Stomach (tissue), 9 donors: Measurements from ENCODE around the gene PTPRG. TPM values are rescaled to one million over a fixed set of nuclear protein-coding genes. Genes with fewer than 3 reads are reported as not detected.

Source experiments
- DNase-seq, 2 donors: peaks; one replicate each; pipeline versions ENCODE4 v3.0.0 to v3.0.0-alpha.2; 2013 to 2019
- H3K27ac ChIP-seq, 5 donors: fragments of 200-600 bp in 4 of 5; sonication (generic) in 4 of 5; one replicate each; pipeline ENCODE4 v1.5.1; 2013 to 2019; ENCODE audit warnings: mild to moderate bottlenecking in 1 of 5, moderate library complexity in 1 of 5
- H3K27me3 ChIP-seq, 3 donors: fragments of 200-600 bp; sonication (generic); one replicate each; pipeline ENCODE4 v1.5.1; 2017 to 2019; ENCODE audit warnings: mixed run types in 1 of 3
- H3K36me3 ChIP-seq, 4 donors: fragments of 200-600 bp; sonication (generic); 1 replicate in 3 of 4; 2 replicates in 1 of 4; pipeline ENCODE4 v1.5.1; 2016 to 2019
- H3K4me1 ChIP-seq, 4 donors: fragments of 200-600 bp; sonication (generic); one replicate each; pipeline ENCODE4 v1.5.1; 2016 to 2019
- H3K4me3 ChIP-seq, 4 donors: fragments of 200-600 bp; sonication (generic) in 3 of 4; one replicate each; pipeline ENCODE4 v1.5.1; 2016 to 2019; ENCODE audit warnings: mild to moderate bottlenecking in 1 of 4
- H3K9me3 ChIP-seq, 4 donors: fragments of 200-600 bp; sonication (generic); one replicate each; pipeline ENCODE4 v1.5.1; 2016 to 2019
- CTCF ChIP-seq, 7 experiments: fragments of 450-650 bp in 4 of 7; fragments of 200-600 bp in 3 of 7; sonication (generic) in 3 of 7; IDR thresholded peaks; one replicate each; pipeline ENCODE4 v1.5.1; 2016 to 2019; ENCODE audit warnings: antibody characterized with exemption in 7 of 7, control low read depth in 2 of 7, mild to moderate bottlenecking in 1 of 7
- EP300 ChIP-seq: sonication (generic); formaldehyde crosslinking; IDR thresholded peaks from one replicate; pipeline ENCODE4 v1.6.1; 2017; ENCODE audit warnings: antibody characterized with exemption
- POLR2A ChIP-seq, 4 donors: fragments of 450-650 bp; IDR thresholded peaks; one replicate each; pipeline ENCODE4 v1.6.1; 2016; ENCODE audit warnings: antibody characterized with exemption in 4 of 4, control low read depth in 2 of 4, mild to moderate bottlenecking in 1 of 4, moderate library complexity in 1 of 4
- POLR2AphosphoS5 ChIP-seq, 3 donors: sonication (generic); formaldehyde crosslinking; IDR thresholded peaks; one replicate each; pipeline ENCODE4 v1.6.1; 2016; ENCODE audit warnings: antibody characterized with exemption in 3 of 3
- WGBS, 5 donors: extraction: QIAGEN DNeasy Blood & Tissue Kit in 3 of 5; methylation state at CpG; one replicate each; pipeline versions ENCODE4 v1.1.5 to v1.1.7; 2013 to 2018; 5-methylcytosine and 5-hydroxymethylcytosine counted together
- intact Hi-C: fragments of 100-400 bp; cut with DNase I; formaldehyde crosslinking; loops from one replicate; pipeline ENCODE4 v1.15.1; 2023; ENCODE audit warnings: low total_unique reads
- polyA plus RNA-seq, 3 donors: library from polyadenylated mRNA; stranded (reverse); fragments of 200-250 nt; gene quantifications; one replicate each; pipeline ENCODE4 v1.2.3, GENCODE V29; 2013
- total RNA-seq, 5 donors: library from RNA; depleted of rRNA; stranded (reverse); fragments of >200 nt; gene quantifications; one replicate each; pipeline versions ENCODE4 v1.1.0 to v1.2.3, GENCODE V29; 2014 to 2016
- donor health status: healthy with polysubstance abuse.
- donor health status: Bipolar disorder and iron deficiency.
- donor health status: healthy.

The PTPRG gene
- total and polyA plus RNA-seq, 8 donors = 2.4 to 96.0 (median 22.0) TPM

- WGBS, 5 donors = 92 to 98% (median 94%) methylated on average over 6 to 7 of the region's 7 CpGs
- no peak for TF ChIP-seq POLR2A (IDR thresholded peaks at IDR 0.05)
- TF ChIP-seq CTCF (IDR thresholded peaks at IDR 0.05) = no peak
- TF ChIP-seq EP300 = no peak
- no peak for TF ChIP-seq POLR2AphosphoS5 (IDR thresholded peaks at IDR 0.05)
- peaks cover 0 to 34% (median 6%) of the 10 kb centered on the region in 4 donors for H3K4me1 ChIP-seq
Measured at GRCh38 chr3:61866961-61867461, 305.6 kb downstream of the PTPRG start.

GRCh38 chr3:61868499-61868898 lies 307.1 kb downstream of the PTPRG start:
- peaks cover 0 to 22% (median 4%) of the 10 kb centered on the region in 4 donors for H3K4me1 ChIP-seq
- no peaks in the 10 kb centered on the region for H3K9me3 ChIP-seq
- no peak overlapping the region for H3K27ac ChIP-seq
- no peaks in the 10 kb centered on the region for H3K27me3 ChIP-seq
- DNase-seq = no peak
- no peak overlapping the region for H3K4me3 ChIP-seq
- TF ChIP-seq POLR2A (IDR thresholded peaks at IDR 0.05) = no peak
- no peak for TF ChIP-seq EP300
- TF ChIP-seq POLR2AphosphoS5 (IDR thresholded peaks at IDR 0.05) = no peak
- H3K36me3 ChIP-seq = no peaks in the 10 kb centered on the region
- intact Hi-C loops = loop anchor here (10.0 kb wide), 1 partner anchor 316 kb away; no protein-coding TSS in a partner anchor
- WGBS, 5 donors = 89 to 100% (median 98%) methylated on average over 1 of the region's 1 CpG

More at GRCh38 chr3:61866961-61867461, 305.6 kb downstream of the PTPRG start:
- intact Hi-C loops = loop anchor here (10.0 kb wide), 1 partner anchor 318 kb away; no protein-coding TSS in a partner anchor
- no peak overlapping the region for H3K27ac ChIP-seq
- no peaks in the 10 kb centered on the region for H3K27me3 ChIP-seq
- no peak overlapping the region for H3K4me3 ChIP-seq
- H3K36me3 ChIP-seq = no peaks in the 10 kb centered on the region
- H3K9me3 ChIP-seq = no peaks in the 10 kb centered on the region
- DNase-seq = no peak

GRCh38 chr3:61869371-61869770 lies 308.0 kb downstream of the PTPRG start:
- peaks cover 0 to 23% (median 4%) of the 10 kb centered on the region in 4 donors for H3K4me1 ChIP-seq
- WGBS, 5 donors = 82 to 91% (median 87%) methylated on average over 6 of the region's 6 CpGs

GRCh38 chr3:61871644-61872043 lies 310.3 kb downstream of the PTPRG start:
- intact Hi-C loops = no loop called here
- H3K4me1 ChIP-seq = peaks cover 0 to 34% (median 9%) of the 10 kb centered on the region in 4 donors
- H3K27me3 ChIP-seq = no peaks in the 10 kb centered on the region
- H3K9me3 ChIP-seq = no peaks in the 10 kb centered on the region
- H3K4me3 ChIP-seq = no peak overlapping the region
- no peaks in the 10 kb centered on the region for H3K36me3 ChIP-seq
- DNase-seq = no peak
- WGBS, 5 donors = 67 to 90% (median 85%) methylated on average over 2 of the region's 2 CpGs
- no peak for TF ChIP-seq CTCF (IDR thresholded peaks at IDR 0.05)
- no peak for TF ChIP-seq POLR2AphosphoS5 (IDR thresholded peaks at IDR 0.05)
- no peak for TF ChIP-seq POLR2A (IDR thresholded peaks at IDR 0.05)
- no peak for TF ChIP-seq EP300
- peak overlapping the region in 1 of 5 donors; percentile 20 for H3K27ac ChIP-seq

More at GRCh38 chr3:61869371-61869770, 308.0 kb downstream of the PTPRG start:
- intact Hi-C loops = loop anchor here (10.0 kb wide), 1 partner anchor 315 kb away; no protein-coding TSS in a partner anchor
- Histone ChIP-seq H3K9me3 (no peaks in the 10 kb centered on the region), H3K27ac (no peak overlapping the region), H3K36me3 (no peaks in the 10 kb centered on the region), H3K4me3 (no peak overlapping the region), H3K27me3 (no peaks in the 10 kb centered on the region)
- no peak for DNase-seq
- no peak for TF ChIP-seq EP300
- no peak for TF ChIP-seq CTCF (IDR thresholded peaks at IDR 0.05)
- no peak for TF ChIP-seq POLR2AphosphoS5 (IDR thresholded peaks at IDR 0.05)
- TF ChIP-seq POLR2A (IDR thresholded peaks at IDR 0.05) = no peak
